Loucy (cell line): ENCODE results near the gene SLC25A26.
"Not testable (repeated sequence)": the region's sequence is repeated elsewhere in the genome, so short reads cannot be mapped to it uniquely, and the experiment has no call there.

Experiments used
- CTCF ChIP-seq: fragments of 200-600 bp; sonication (generic); conservative IDR thresholded peaks from 2 replicates; pipeline ENCODE4 v1.5.1; 2014; ENCODE audit warnings: mild to moderate bottlenecking, antibody characterized with exemption, low read length
- EZH2phosphoT487 ChIP-seq: fragments of 200-600 bp; IDR thresholded peaks from 2 replicates; pipeline ENCODE4 v1.6.1; 2018; ENCODE audit warnings: antibody characterized with exemption, mild to moderate bottlenecking, moderate library complexity, borderline replicate concordance

- TF ChIP-seq CTCF, EZH2phosphoT487: not testable (repeated sequence)
These were observed 201.1 kb downstream of the SLC25A26 start for GRCh38 chr3:66421893-66422292.
